NCI-H2081 (cell line): ENCODE measurements around the gene SLC41A3.
"Not testable (repeated sequence)": the region's sequence is repeated elsewhere in the genome, so short reads cannot be mapped to it uniquely, and the experiment has no call there.

Experiments
- DNase-seq, 2 experiments: peaks; one replicate each; lab custom pipeline; 2025; lab: John Stamatoyannopoulos, UW

Gene SLC41A3

GRCh38 chr3:126106336-126107202 is 22.6 kb upstream of the SLC41A3 start:
- DNase-seq = no peak

GRCh38 chr3:126105691-126106187 is 21.8 kb upstream of the SLC41A3 start:
- DNase-seq = no peak

GRCh38 chr3:126104742-126105605 is 21.1 kb upstream of the SLC41A3 start:
- DNase-seq = no peak

- DNase-seq = no peak
These were observed 20.2 kb upstream of the SLC41A3 start for GRCh38 chr3:126104028-126104635.

- DNase-seq = no peak
These were observed 19.4 kb upstream of the SLC41A3 start for GRCh38 chr3:126103121-126104027.

GRCh38 chr3:126102530-126102951 is 18.6 kb upstream of the SLC41A3 start:
- no peak for DNase-seq

- no peak for DNase-seq
These were observed 18.1 kb upstream of the SLC41A3 start for GRCh38 chr3:126102011-126102410.

GRCh38 chr3:126101521-126101982 is 17.6 kb upstream of the SLC41A3 start:
- no peak for DNase-seq

GRCh38 chr3:126100634-126101301 is 16.8 kb upstream of the SLC41A3 start:
- DNase-seq = no peak

GRCh38 chr3:126100269-126100633 is 16.3 kb upstream of the SLC41A3 start:
- DNase-seq = no peak

- DNase-seq = no peak
These were observed 14.5 kb upstream of the SLC41A3 start for GRCh38 chr3:126098391-126098858.

- no peak for DNase-seq
These were observed 13.9 kb upstream of the SLC41A3 start for GRCh38 chr3:126097801-126098200.

- DNase-seq = not testable (repeated sequence)
These were observed 12.3 kb upstream of the SLC41A3 start for GRCh38 chr3:126096274-126096673.

GRCh38 chr3:126092128-126092527 is 8.2 kb upstream of the SLC41A3 start:
- DNase-seq = not testable (repeated sequence)

- no peak for DNase-seq
These were observed 3.7 kb upstream of the SLC41A3 start for GRCh38 chr3:126087552-126088175.

GRCh38 chr3:126085841-126086240 is 1.9 kb upstream of the SLC41A3 start:
- DNase-seq = no peak

GRCh38 chr3:126085276-126085675 is 1.4 kb upstream of the SLC41A3 start:
- no peak for DNase-seq

GRCh38 chr3:126084768-126085180 is 850 bp upstream of the SLC41A3 start:
- DNase-seq = no peak

- peak; percentile 50 to 62 for DNase-seq
These were observed 412 bp downstream of the SLC41A3 start for GRCh38 chr3:126083511-126083912.

- DNase-seq = no peak
These were observed 832 bp downstream of the SLC41A3 start for GRCh38 chr3:126083138-126083445.
